Chondrocyte (in vitro differentiated cells): ENCODE data around the gene NEK6. TPM values are rescaled to one million over a fixed set of nuclear protein-coding genes. Genes with fewer than 3 reads are reported as not detected.

Source experiments
- DNase-seq: peaks from one replicate; pipeline ENCODE4 v3.0.0; 2021; ENCODE audit warnings: mixed read lengths, low spot score
- H3K27ac Mint-ChIP-seq: one replicate; pipeline ENCODE4 v1.8.0; 2021; ENCODE audit warnings: mild to moderate bottlenecking, moderate library complexity, mixed read lengths; ENCODE audit not compliant: unreplicated experiment
- H3K27me3 Mint-ChIP-seq: 2 replicates; pipeline ENCODE4 v1.8.0; 2021; ENCODE audit warnings: low read depth, mixed read lengths
- H3K36me3 Mint-ChIP-seq: 2 replicates; pipeline ENCODE4 v1.8.0; 2021; ENCODE audit warnings: low read depth, mixed read lengths
- H3K4me1 Mint-ChIP-seq: 2 replicates; pipeline ENCODE4 v1.8.0; 2021; ENCODE audit warnings: low read depth, mild to moderate bottlenecking, mixed read lengths
- H3K4me3 Mint-ChIP-seq: one replicate; pipeline ENCODE4 v1.8.0; 2021; ENCODE audit warnings: mild to moderate bottlenecking, moderate library complexity, mixed read lengths; ENCODE audit not compliant: unreplicated experiment
- H3K9me3 Mint-ChIP-seq: 2 replicates; pipeline ENCODE4 v1.8.0; 2021; ENCODE audit warnings: low read depth, mixed read lengths
- CTCF ChIP-seq: fragments of 200-600 bp; sonication (generic); IDR thresholded peaks from 2 replicates; pipeline ENCODE4 v1.5.0; 2021; ENCODE audit warnings: antibody characterized with exemption, mild to moderate bottlenecking, moderate library complexity
- total RNA-seq: library from RNA; stranded (reverse); gene quantifications from 3 replicates; pipeline ENCODE4 v1.2.1, GENCODE V29; 2021

Gene NEK6
- total RNA-seq, 1 donor from 2014 or later: 110 TPM

- no peak for DNase-seq
- H3K4me1 Mint-ChIP-seq: peaks cover 26% of the 10 kb centered on the region
- TF ChIP-seq CTCF: no peak
- H3K27me3 Mint-ChIP-seq: no peaks in the 10 kb centered on the region
- peaks cover 18% of the 10 kb centered on the region for H3K36me3 Mint-ChIP-seq
- no peak overlapping the region for H3K27ac Mint-ChIP-seq
- H3K9me3 Mint-ChIP-seq: no peaks in the 10 kb centered on the region
- no peak overlapping the region for H3K4me3 Mint-ChIP-seq
Observed at GRCh38 chr9:124399323-124399967, 141.7 kb downstream of the NEK6 start.

- TF ChIP-seq CTCF: no peak
- Mint-ChIP-seq H3K4me3 (no peak overlapping the region), H3K27me3 (no peaks in the 10 kb centered on the region), H3K27ac (peak overlapping the region; percentile 41), H3K4me1 (peaks cover 26% of the 10 kb centered on the region), H3K36me3 (peaks cover 21% of the 10 kb centered on the region), H3K9me3 (no peaks in the 10 kb centered on the region)
- DNase-seq: no peak
Observed at GRCh38 chr9:124399968-124400940, 142.5 kb downstream of the NEK6 start.

Other genes starting within 250 kb of the NEK6 start
- gene LHX2, start 246.2 kb upstream of the NEK6 start, total RNA-seq: 0.20 TPM in 1 of 3 replicates, not detected in the others
- 105 to 132 TPM (median 108 TPM) in 3 replicates for gene PSMB7, start 157.5 kb downstream of the NEK6 start, total RNA-seq
- gene ADGRD2, start 192.5 kb downstream of the NEK6 start, total RNA-seq: not detected in 3 replicates
- gene NR5A1, start 249.4 kb downstream of the NEK6 start, total RNA-seq: not detected in 3 replicates